Articular chondrocyte of knee joint (primary cell): ENCODE data around the gene ZNF2. TPM values are rescaled to one million over a fixed set of nuclear protein-coding genes. Genes with fewer than 3 reads are reported as not detected.

Source experiments
- total RNA-seq: library from RNA; depleted of rRNA; stranded (reverse); fragments of >200 nt; gene quantifications from 2 replicates; pipeline ENCODE4 v1.2.3, GENCODE V29; 2012

The ZNF2 gene
- total RNA-seq, result 6.7 and 10.1 TPM in 2 replicates

DNA sequence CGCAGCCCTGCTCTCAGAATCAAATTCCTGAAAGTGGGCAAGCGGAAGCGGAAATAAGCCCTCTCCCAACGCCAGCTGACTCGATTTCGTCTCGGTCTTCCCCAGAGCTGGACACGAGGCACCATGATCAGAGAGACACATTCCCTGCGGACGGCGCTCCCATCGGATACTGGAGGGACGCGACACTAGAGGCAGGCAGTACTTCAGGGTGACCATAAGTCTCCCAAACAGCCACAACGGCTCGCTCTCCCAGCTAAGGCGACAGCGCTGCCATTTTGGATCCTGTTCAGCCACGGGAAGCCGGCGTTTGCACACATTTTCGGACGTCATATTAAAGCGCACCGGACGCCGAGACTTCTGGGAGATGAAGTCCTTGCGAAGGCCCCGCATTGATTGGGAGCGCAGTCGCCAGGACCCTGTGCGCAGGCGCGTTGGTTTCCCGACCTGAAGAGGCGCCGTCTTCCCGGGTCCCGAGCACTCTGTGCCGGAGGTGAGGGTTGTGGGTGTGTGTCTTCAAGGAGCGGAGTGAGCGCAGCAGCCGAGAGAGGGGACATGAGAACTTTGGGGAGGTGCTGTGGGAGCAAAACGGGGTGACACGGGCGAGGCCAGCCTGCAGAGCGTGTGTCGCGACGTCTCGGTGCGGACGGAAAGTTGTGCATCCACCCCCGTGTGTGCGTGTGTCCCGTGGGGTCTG, at the start of gene ZNF2:
ZNF2 (plus strand) TSS at position 439 of the 694 bp plus-strand sequence. CDS start 10,418 bp downstream, outside the sequence.

DNA sequence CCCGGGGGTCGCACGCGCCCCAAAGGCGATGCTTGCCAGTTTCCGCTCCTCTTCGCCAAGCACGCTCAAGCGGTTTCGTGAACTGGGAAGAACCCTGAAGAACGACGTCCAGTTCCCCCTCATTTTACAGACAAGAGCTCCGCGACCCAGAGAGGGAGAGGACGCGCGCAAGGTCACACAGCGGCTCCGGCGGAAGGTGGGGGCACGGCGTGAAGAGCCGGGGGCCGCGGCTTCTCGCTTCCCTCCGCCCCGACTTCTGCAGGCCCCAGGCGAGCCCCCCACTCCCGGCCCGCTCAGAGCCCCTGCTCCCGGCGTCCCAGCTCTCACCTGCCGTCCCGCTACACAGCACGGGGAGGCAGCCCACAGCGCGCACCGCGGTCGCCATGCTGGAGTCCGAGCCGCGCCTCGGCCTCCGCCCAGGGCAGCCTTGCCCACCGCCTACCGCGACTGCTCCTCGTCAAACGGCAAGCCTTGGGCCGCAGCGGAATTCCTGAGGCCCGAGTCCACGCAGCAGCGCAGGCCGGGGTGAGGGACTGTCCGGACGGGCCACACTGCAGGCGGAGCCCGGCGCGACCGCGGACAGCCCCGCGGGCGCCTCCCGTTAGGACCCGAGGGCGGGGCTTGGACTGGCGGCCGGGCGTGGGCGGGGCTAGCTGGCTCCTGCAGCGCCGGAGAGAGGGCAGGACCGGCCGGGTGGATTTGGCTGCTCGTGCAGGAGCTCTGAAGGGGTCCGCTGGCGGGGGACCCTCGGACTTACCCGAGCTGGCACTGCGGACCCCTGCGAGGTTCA, 44.0 kb upstream of the ZNF2 start, which contains the start of gene MRPS5:
MRPS5 (minus strand) TSS at position 402 of the 790 bp plus-strand sequence; CDS start at position 385, 17 bp downstream.

DNA sequence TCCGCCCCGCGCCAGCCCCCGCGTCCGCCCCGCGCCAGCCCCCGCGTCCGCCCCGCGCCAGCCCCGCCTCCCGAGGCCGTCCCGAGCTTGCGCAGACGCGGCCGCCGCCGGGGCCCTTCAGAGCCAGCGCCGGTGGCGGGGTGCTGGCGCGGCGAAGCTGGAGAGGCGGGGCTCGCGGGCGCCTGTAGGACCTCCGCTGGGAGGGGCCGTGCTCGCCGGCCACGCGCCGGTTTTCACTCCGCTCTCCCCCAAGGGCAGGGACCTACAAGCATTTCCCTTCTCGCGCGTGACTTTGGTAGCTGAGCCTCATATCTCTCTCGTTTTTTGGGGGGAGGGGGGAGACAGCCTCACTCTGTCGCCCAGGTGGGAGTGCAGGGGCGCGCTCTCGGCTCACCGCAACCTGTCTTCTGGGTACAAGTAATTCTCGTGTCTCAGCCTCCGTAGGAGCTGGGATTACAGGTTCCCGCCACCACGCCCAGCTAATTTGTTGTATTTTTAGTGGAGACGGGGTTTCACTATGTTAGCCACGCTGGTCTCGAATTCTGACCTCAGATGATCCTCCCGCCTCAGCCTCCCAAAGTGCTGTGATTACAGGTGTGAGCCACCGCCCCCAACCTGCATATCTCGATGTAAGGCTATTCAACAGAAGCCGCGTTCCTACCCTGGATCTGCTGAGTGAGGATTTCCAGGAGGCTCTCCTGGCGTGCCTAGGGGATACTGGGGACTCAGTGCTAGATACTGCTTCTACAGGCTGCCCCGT, 5.7 kb upstream of the ZNF2 start, which contains the start of gene ZNF514:
ZNF514 (minus strand) TSS at position 159 of the 760 bp plus-strand sequence. CDS start 6,595 bp downstream, outside the sequence.

DNA sequence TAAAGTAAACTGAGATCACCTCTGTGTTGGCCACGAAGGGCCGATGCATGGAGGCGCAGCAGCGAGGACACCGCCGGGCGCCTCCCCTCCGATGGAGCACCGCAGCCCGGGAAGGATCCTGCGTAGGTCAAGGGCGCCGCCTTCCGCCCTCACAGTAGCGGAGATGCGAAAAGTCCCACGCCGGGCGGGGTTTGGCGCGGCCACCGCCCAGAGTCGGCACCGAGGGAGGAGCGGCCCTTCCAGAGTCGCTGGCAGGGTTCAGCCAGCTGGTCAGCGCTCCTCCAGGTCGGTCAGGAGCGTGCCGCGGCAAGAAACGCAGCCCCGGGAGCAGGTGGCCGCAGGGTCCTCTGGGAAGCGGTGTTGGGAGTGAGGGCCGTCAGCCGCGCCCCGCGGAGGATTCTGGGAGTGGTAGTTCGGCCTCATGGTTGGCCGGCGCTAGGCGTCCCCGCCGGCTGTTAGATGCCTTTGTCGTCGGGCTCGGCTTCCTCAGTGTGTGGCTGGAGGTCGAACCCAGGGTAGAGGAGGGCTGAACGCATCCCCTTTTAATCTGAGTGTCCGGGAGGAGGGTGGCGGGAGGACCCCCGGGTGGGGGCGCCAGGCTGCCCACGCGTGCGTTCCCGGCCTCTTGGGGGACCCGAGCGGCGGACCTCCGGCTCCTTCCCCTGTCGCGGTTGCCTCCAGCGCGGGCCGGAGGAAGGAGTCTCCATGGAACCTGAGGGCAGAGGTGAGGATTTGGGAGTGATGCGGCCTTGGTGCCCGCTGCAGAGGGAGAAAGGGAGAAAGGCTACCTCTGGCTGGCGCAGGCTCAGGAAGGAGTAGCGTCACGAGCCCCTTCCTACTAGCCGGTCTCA, 41.7 kb downstream of the ZNF2 start, which contains the start of gene ZNF892:
ZNF892 (plus strand) TSS at position 411 of the 851 bp plus-strand sequence; CDS start at position 706, 295 bp downstream.

Other genes with a start within 250 kb of the ZNF2 start
- gene MAL, start 140.1 kb upstream of the ZNF2 start, total RNA-seq, result not detected in 2 replicates
- gene MRPS5, start 44.0 kb upstream of the ZNF2 start, total RNA-seq, result 30.2 and 30.6 TPM in 2 replicates
- gene ZNF514, start 6.0 kb upstream of the ZNF2 start, total RNA-seq, result 15.7 and 15.8 TPM in 2 replicates
- 5.9 and 8.2 TPM in 2 replicates for gene ZNF892, start 41.7 kb downstream of the ZNF2 start, total RNA-seq
- 0.26 and 0.32 TPM in 2 replicates for gene PROM2, start 108.6 kb downstream of the ZNF2 start, total RNA-seq
- 3.5 and 4.2 TPM in 2 replicates for gene KCNIP3, start 131.5 kb downstream of the ZNF2 start, total RNA-seq
- gene FAHD2A, start 236.9 kb downstream of the ZNF2 start, total RNA-seq, result 17.6 and 20.4 TPM in 2 replicates